ENCODE data around the gene ENGASE. TPM values are rescaled to one million over a fixed set of nuclear protein-coding genes. Genes with fewer than 3 reads are reported as not detected.
A peak's percentile ranks its signal among the peaks of the same experiment; 100 is the strongest.

Gene ENGASE
- total RNA-seq, 4 donors from 2014 or later = 10.4 to 23.7 (median 19.1) TPM

- H3K27me3 ChIP-seq = no peaks in the 10 kb centered on the region
- intact Hi-C loops (cut with DNase I) = no loop called here
- TF ChIP-seq POLR2A (IDR thresholded peaks at IDR 0.05; ENCODE audit: low read depth) (no peak), POLR2AphosphoS5 (IDR thresholded peaks at IDR 0.05) (no peak), EP300 (IDR thresholded peaks at IDR 0.05) (no peak), CTCF (IDR thresholded peaks at IDR 0.05) (no peak)
- no peak for DNase-seq (ENCODE audit: extremely low spot score)
- no peaks in the 10 kb centered on the region for H3K9me3 ChIP-seq
- no peak overlapping the region for H3K27ac ChIP-seq (replicated peaks in 1 of 4)
- WGBS = 92% methylated on average over 26 of the region's 26 CpGs
- peaks cover 0 to 3% (median 0%) of the 10 kb centered on the region in 4 donors for H3K36me3 ChIP-seq
- no peak overlapping the region for H3K4me3 ChIP-seq
- H3K4me1 ChIP-seq = peaks cover 41 to 69% (median 56%) of the 10 kb centered on the region in 4 donors
Observed at GRCh38 chr17:79031996-79032875, 42.4 kb upstream of the ENGASE start.

GRCh38 chr17:79033046-79033616 is 41.5 kb upstream of the ENGASE start:
- no peak for DNase-seq (ENCODE audit: extremely low spot score)
- 95% methylated on average over 9 of the region's 9 CpGs for WGBS
- TF ChIP-seq POLR2AphosphoS5 (IDR thresholded peaks at IDR 0.05) (no peak), EP300 (IDR thresholded peaks at IDR 0.05) (no peak)
- no peak overlapping the region for H3K4me3 ChIP-seq
- intact Hi-C loops (cut with DNase I) = no loop called here
- peaks cover 0 to 3% (median 0%) of the 10 kb centered on the region in 4 donors for H3K36me3 ChIP-seq
- no peaks in the 10 kb centered on the region for H3K9me3 ChIP-seq
- no peaks in the 10 kb centered on the region for H3K27me3 ChIP-seq
- H3K27ac ChIP-seq (replicated peaks in 1 of 4) = peak overlapping the region; percentile 64 to 79 (median 68)
- peaks cover 32 to 62% (median 49%) of the 10 kb centered on the region in 4 donors for H3K4me1 ChIP-seq

DNA sequence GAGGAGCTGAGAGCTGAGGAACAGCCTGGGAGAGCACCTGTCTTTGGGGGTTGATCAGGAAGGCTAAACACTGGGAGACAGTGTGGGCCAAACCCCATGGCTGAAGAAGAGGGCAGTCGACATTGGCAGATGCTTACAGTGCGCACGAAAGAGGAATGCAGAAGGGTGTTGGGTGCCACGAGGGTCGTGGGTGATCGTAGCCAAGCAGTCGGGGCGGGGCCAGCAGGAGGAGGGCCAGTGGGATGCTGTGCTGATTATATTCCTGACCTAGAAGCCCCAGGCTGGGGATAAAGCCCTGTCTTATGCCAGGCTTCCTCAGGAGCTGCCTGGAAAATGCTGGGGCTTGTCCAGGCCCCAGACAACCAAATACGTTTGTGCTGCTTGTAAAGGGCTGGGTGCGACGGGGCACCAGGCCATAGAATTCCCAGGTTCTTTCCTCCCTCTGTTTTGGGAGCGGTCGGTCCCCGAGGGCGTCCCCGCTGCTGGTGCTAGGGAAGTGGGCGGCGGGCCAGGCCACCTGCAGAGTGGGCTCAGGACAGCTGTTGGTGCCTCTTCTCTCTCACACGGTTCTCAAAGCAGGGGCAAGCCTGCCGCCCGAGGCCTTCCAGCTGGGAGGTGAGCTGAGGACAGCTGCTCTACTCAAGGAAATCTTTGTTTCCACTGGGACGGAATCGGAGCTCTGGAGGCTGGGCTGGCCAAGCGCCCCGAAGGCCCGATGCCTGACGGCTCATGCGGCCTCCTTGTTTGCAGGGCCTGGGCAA is 40.7 kb upstream of the ENGASE start:
- Histone ChIP-seq H3K27ac (replicated peaks in 1 of 4) (peak overlapping the region; percentile 64 to 79 (median 68)), H3K4me3 (no peak overlapping the region), H3K9me3 (no peaks in the 10 kb centered on the region), H3K27me3 (no peaks in the 10 kb centered on the region), H3K4me1 (peaks cover 24 to 63% (median 46%) of the 10 kb centered on the region in 4 donors), H3K36me3 (peaks cover 0 to 3% (median 0%) of the 10 kb centered on the region in 4 donors)
- 58% methylated on average over 26 of the region's 28 CpGs for WGBS
- TF ChIP-seq POLR2A (IDR thresholded peaks at IDR 0.05; ENCODE audit: low read depth) (no peak), CTCF (IDR thresholded peaks at IDR 0.05) (no peak), POLR2AphosphoS5 (IDR thresholded peaks at IDR 0.05) (peak in 1 of 2 donors; percentile 49), EP300 (IDR thresholded peaks at IDR 0.05) (no peak)
- DNase-seq (ENCODE audit: extremely low spot score) = no peak
- intact Hi-C loops (cut with DNase I) = no loop called here

- no peaks in the 10 kb centered on the region for H3K27me3 ChIP-seq
- no peaks in the 10 kb centered on the region for H3K36me3 ChIP-seq
- intact Hi-C loops (cut with DNase I) = no loop called here
- DNase-seq (ENCODE audit: extremely low spot score) = no peak
- no peaks in the 10 kb centered on the region for H3K9me3 ChIP-seq
- H3K4me3 ChIP-seq = no peak overlapping the region
- peaks cover 24 to 59% (median 48%) of the 10 kb centered on the region in 4 donors for H3K4me1 ChIP-seq
- TF ChIP-seq CTCF (IDR thresholded peaks at IDR 0.05) (no peak), POLR2AphosphoS5 (IDR thresholded peaks at IDR 0.05) (no peak), POLR2A (IDR thresholded peaks at IDR 0.05; ENCODE audit: low read depth) (no peak), EP300 (IDR thresholded peaks at IDR 0.05) (no peak)
- H3K27ac ChIP-seq (replicated peaks in 1 of 4) = peak overlapping the region; percentile 64 to 79 (median 68)
- whole genome bisulfite sequencing = 89% methylated on average over 6 of the region's 8 CpGs
Observed at GRCh38 chr17:79034931-79035485, 39.6 kb upstream of the ENGASE start.
